ENCODE measurements around the gene GAB1. TPM values are rescaled to one million over a fixed set of nuclear protein-coding genes. Genes with fewer than 3 reads are reported as not detected.

GAB1 gene
- total RNA-seq, 1 experiment from 2014 or later: 8.8 TPM

GRCh38 chr4:143337600-143338287 lies 1.1 kb downstream of the GAB1 start:
- CTCF ChIA-PET: interaction anchor here (0.9 kb wide), 1 partner anchor 8 kb away, joined by 4 read pairs; no protein-coding TSS in a partner anchor
- H3K27ac Mint-ChIP-seq (ENCODE audit: unreplicated experiment): peak overlapping the region; percentile 58
- TF ChIP-seq CTCF (IDR thresholded peaks at IDR 0.05; ENCODE audit: unreplicated experiment): no peak

DNA sequence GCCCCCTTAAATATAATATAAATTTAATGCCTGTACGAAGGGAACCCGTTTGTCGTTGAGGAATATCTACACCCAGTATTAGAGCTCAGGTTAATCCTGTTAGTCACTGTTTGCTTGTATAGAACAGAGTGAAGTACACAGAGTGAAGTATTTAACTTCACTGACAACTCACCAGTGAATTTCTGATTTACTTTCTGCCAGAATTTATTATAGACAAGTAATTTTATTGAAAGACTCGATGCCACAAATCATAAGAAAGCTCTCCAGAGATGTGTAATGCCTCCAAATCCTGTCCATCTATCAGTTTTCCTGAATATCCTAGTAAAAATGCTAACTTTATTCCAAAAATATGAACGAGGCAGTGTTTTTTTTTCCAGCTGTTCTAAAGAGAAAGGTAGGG lies 1.6 kb downstream of the GAB1 start:
- CTCF ChIA-PET: no interaction called here
- Mint-ChIP-seq H3K4me1 (ENCODE audit: low read depth, unreplicated experiment) (peaks cover 8% of the 10 kb centered on the region), H3K36me3 (ENCODE audit: insufficient read depth, unreplicated experiment) (peaks cover 24% of the 10 kb centered on the region), H3K27me3 (ENCODE audit: unreplicated experiment) (no peaks in the 10 kb centered on the region), H3K27ac (ENCODE audit: unreplicated experiment) (no peak overlapping the region), H3K4me3 (ENCODE audit: low read depth, unreplicated experiment) (peak overlapping the region; percentile 86), H3K9me3 (ENCODE audit: low read depth, unreplicated experiment) (no peaks in the 10 kb centered on the region)
- TF ChIP-seq CTCF (IDR thresholded peaks at IDR 0.05; ENCODE audit: unreplicated experiment): no peak
- DNase-seq: no peak
- BruUV-seq (replicated peaks): no TSS peak
- intact Hi-C loops (cut with micrococcal nuclease; ENCODE audit: unreplicated experiment): loop anchor here (5.0 to 10.0 kb wide), 2 partner anchors 59 to 134 kb away; no protein-coding TSS in a partner anchor

More at GRCh38 chr4:143337600-143338287, 1.1 kb downstream of the GAB1 start:
- H3K4me3 Mint-ChIP-seq (ENCODE audit: low read depth, unreplicated experiment): peak overlapping the region; percentile 86
- no TSS peak for BruUV-seq (replicated peaks)
- DNase-seq: peak; percentile 24
- no peaks in the 10 kb centered on the region for H3K9me3 Mint-ChIP-seq (ENCODE audit: low read depth, unreplicated experiment)
- H3K27me3 Mint-ChIP-seq (ENCODE audit: unreplicated experiment): no peaks in the 10 kb centered on the region
- peaks cover 24% of the 10 kb centered on the region for H3K36me3 Mint-ChIP-seq (ENCODE audit: insufficient read depth, unreplicated experiment)
- intact Hi-C loops (cut with micrococcal nuclease; ENCODE audit: unreplicated experiment): loop anchor here (5.0 to 10.0 kb wide), 2 partner anchors 60 to 133 kb away; no protein-coding TSS in a partner anchor
- H3K4me1 Mint-ChIP-seq (ENCODE audit: low read depth, unreplicated experiment): peaks cover 8% of the 10 kb centered on the region

DNA sequence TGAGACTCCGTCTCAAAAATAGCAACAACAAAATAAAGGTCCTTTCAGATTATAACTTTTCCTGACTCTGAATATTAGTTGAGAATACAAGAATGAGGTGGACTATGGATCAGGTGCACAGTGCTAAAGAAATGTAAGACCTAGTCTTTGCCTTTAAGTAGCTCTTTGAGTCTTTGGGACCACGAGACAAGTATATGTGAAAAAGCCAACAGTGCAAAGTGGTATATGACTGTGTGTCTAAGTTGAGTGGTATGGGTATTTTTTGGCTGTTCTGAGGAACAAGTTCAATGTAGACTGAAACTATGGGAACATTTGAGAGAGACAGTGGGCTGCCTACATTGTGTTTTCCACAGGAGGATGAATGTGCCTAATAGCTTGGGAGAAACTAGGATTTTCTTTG lies 2.8 kb downstream of the GAB1 start:
- Mint-ChIP-seq H3K36me3 (ENCODE audit: insufficient read depth, unreplicated experiment) (peaks cover 24% of the 10 kb centered on the region), H3K9me3 (ENCODE audit: low read depth, unreplicated experiment) (no peaks in the 10 kb centered on the region), H3K27me3 (ENCODE audit: unreplicated experiment) (no peaks in the 10 kb centered on the region), H3K4me1 (ENCODE audit: low read depth, unreplicated experiment) (peaks cover 8% of the 10 kb centered on the region), H3K4me3 (ENCODE audit: low read depth, unreplicated experiment) (no peak overlapping the region), H3K27ac (ENCODE audit: unreplicated experiment) (no peak overlapping the region)
- BruUV-seq (replicated peaks): no TSS peak
- CTCF ChIA-PET: no interaction called here
- intact Hi-C loops (cut with micrococcal nuclease; ENCODE audit: unreplicated experiment): loop anchor here (5.0 to 10.0 kb wide), 2 partner anchors 58 to 135 kb away; no protein-coding TSS in a partner anchor
- no peak for DNase-seq
- TF ChIP-seq CTCF (IDR thresholded peaks at IDR 0.05; ENCODE audit: unreplicated experiment): no peak

- no peak for TF ChIP-seq CTCF (IDR thresholded peaks at IDR 0.05; ENCODE audit: unreplicated experiment)
- BruUV-seq (replicated peaks): no TSS peak
- Mint-ChIP-seq H3K27ac (ENCODE audit: unreplicated experiment) (no peak overlapping the region), H3K4me1 (ENCODE audit: low read depth, unreplicated experiment) (peaks cover 18% of the 10 kb centered on the region), H3K4me3 (ENCODE audit: low read depth, unreplicated experiment) (no peak overlapping the region), H3K27me3 (ENCODE audit: unreplicated experiment) (no peaks in the 10 kb centered on the region), H3K9me3 (ENCODE audit: low read depth, unreplicated experiment) (no peaks in the 10 kb centered on the region), H3K36me3 (ENCODE audit: insufficient read depth, unreplicated experiment) (peaks cover 17% of the 10 kb centered on the region)
- no peak for DNase-seq
- intact Hi-C loops (cut with micrococcal nuclease; ENCODE audit: unreplicated experiment): no loop called here
- CTCF ChIA-PET: no interaction called here
Observed at GRCh38 chr4:143341186-143341755, 4.6 kb downstream of the GAB1 start.
